Coronary artery (tissue), 2 donors: ENCODE data around the gene PITPNC1.
"Not testable (repeated sequence)": the region's sequence is repeated elsewhere in the genome, so short reads cannot be mapped to it uniquely, and the experiment has no call there.

Experiments
- DNase-seq: peaks from one replicate; pipeline ENCODE4 v3.0.0-alpha.2; 2017; ENCODE audit warnings: low spot score
- H3K27ac ChIP-seq, 2 donors: fragments of 200-600 bp; sonication (generic); one replicate each; pipeline ENCODE4 v1.5.1; 2016 to 2019
- H3K4me3 ChIP-seq: fragments of 200-600 bp; sonication (generic); 2 replicates; pipeline ENCODE4 v1.5.1; 2016; ENCODE audit warnings: mild to moderate bottlenecking, moderate library complexity
- CTCF ChIP-seq: fragments of 200-600 bp; sonication (generic); IDR thresholded peaks from one replicate; pipeline ENCODE4 v1.5.1; 2019; ENCODE audit warnings: antibody characterized with exemption

Gene PITPNC1

DNA sequence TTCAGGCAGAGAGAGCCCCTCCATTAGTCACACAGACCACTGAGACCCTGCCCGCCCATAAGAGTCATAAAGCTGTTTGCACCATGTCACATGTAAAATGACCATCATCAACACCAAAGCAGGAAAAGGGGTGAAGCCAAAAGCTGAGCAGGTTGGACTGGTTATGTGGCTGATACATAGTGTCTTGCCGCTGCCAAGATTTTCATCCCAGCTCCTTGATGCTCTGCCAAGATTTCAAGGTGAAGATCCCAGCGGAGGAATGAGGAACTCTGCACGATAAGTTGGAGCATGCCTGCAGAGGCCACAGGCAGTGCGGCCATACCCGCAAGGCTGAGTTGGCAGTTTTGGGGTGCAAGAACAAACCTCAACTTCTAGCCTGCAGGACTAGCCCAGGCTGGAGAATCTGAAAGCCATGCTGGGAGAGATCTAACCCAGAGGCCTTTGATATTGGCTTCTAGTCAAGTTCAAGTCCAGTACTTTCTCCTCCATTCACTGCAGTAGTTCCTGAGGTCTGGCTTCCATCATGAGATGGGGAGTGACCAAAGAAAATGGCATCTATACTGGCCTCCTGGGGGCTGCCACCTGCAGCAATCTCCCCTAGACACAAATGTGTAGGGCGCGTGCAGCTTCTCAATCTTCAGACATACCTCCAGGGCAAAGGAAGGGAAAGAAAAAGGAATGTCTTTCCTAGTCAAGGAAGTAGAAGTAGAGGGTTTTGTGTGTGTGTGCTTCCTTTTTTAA is 261.0 kb downstream of the PITPNC1 start:
- no peak for DNase-seq
- no peak for TF ChIP-seq CTCF
- Histone ChIP-seq H3K27ac (no peak overlapping the region), H3K4me3 (no peak overlapping the region)

DNA sequence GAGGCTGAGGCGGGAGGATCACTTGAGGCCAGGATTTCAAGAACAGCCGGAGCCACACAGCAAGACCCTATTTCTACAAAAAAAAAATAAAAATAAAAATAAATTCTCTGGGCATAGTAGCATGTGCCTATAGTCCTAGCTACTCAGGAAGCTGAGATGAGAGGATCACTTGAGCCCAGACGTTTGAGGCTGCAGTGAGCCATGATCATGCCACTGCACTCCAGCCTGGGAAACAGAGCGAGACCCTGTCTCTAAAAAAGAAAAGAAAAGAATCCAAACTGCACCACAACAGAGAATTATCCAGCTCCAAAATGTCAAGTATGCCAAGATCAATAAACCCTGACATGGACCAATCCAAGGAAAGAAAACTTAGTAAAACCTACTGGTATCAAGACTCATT is 261.8 kb downstream of the PITPNC1 start:
- DNase-seq: no peak
- TF ChIP-seq CTCF: no peak
- H3K4me3 ChIP-seq: no peak overlapping the region
- H3K27ac ChIP-seq: no peak overlapping the region

GRCh38 chr17:67639555-67639954 is 262.5 kb downstream of the PITPNC1 start:
- Histone ChIP-seq H3K4me3 (no peak overlapping the region), H3K27ac (peak overlapping the region in 1 of 2 donors; percentile 3)
- no peak for TF ChIP-seq CTCF
- no peak for DNase-seq

DNA sequence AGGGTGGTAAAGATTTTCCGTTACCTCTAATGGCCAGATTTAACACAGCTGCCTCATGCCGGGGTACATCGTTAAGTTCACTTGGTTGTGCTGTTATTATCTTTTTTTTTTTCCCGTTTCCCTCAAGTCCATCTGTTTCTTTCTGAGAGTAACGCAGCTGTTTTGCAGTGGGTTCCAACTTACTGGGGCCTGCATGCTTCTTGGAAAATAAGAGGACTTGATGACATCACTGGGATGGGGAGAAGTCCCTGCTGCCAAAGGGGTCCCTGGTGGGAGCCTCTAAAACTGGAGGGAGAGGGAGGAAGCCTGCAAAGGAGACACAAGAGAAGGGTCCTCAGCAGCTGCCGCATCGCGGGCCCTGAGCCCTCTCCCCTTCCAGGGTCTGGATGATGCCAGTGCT is 262.9 kb downstream of the PITPNC1 start:
- no peak for TF ChIP-seq CTCF
- H3K4me3 ChIP-seq: no peak overlapping the region
- peak overlapping the region in 1 of 2 donors; percentile 3 for H3K27ac ChIP-seq
- DNase-seq: no peak

DNA sequence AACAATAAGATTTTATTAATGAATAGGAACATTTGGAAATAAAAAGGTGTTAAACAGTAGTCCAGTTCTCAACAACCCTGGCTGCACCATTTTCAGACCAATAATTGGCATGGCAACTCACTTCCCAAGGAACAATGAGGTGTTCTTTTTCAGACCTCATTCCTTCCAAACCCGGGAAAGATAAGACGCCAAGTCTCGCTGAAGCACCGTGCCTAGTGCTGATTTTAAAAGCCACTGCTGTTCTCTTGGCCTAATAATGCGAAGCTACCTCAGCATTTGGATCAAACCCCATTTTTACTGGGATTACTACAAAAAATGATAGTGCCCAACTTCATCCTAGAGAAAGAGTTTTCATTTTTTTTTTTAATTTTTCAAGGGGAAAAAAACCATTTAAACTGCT is 265.4 kb downstream of the PITPNC1 start:
- H3K27ac ChIP-seq: no peak overlapping the region
- TF ChIP-seq CTCF: no peak
- DNase-seq: no peak

GRCh38 chr17:67644061-67644460 is 267.0 kb downstream of the PITPNC1 start:
- no peak for DNase-seq
- no peak for TF ChIP-seq CTCF
- Histone ChIP-seq H3K27ac (no peak overlapping the region), H3K4me3 (no peak overlapping the region)

More for the DNA sequence above, 265.4 kb downstream of the PITPNC1 start:
- H3K4me3 ChIP-seq: no peak overlapping the region

DNA sequence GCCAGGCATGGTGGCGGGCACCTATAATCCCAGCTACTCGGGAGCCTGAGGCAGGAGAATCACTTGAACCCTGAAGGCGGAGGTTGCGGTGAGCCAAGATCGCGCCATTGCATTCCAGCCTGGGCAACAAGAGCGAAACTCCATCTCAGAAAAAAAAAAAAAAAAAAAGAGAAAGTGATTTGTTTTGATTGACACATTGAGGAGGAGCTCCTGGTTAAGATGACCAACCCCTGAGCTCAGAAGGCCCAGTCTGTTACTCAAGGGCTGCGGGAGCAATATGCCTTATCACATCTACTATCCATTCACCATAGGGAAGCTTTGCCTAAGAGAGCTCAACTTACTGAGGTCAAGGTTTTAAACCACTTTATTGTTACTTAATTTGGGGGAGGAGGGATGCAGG is 268.1 kb downstream of the PITPNC1 start:
- not testable (repeated sequence) for H3K27ac ChIP-seq, DNase-seq, H3K4me3 ChIP-seq
